Measurements from ENCODE around the gene LRRC34.

The LRRC34 gene

DNA sequence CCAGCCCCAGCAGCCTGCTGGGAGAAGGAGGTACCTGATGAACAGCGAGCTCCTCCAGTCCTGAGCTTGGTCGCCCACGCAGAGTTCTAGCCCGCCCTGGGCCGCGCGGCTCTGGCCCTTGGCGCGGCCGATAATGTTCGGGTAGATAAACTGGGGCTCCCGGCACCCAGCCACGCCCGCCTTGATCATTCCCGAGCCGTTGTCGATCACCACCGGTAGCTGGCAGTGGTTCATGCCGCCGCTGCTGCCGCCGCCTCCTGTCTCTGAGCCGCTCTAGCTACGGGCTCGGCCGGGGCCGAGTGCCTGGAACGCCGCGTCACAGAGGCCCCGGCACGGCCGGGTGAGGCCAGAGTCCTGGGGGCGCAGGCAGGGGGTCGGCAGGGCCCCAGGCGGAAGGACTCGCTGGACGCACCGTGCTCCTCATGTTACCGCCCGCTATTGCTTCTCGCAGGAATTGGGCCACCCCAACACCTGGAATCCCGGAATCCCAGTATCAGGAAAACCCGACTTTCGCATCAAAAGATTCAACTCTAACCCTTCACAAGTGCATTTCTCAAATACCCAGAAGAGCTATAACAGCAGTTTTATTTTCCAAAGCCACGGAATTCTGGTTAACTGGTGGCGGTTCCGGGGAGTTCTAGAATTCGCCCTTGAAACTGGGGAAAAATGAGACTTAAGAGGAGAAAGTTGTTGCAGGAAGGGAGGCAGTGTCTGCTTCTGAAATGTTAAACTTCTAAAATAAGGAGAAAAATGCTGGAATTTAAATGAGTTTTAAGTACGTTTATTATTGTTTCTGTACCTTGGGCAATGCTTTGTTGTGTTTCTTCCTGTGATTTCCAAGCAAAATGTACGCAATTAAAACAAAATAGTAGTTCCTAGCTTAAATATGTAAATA is 43.2 kb downstream of the LRRC34 start, which contains the start of gene ACTRT3:
ACTRT3 (minus strand) TSS at position 275 of the 895 bp plus-strand sequence; CDS start at position 234, 41 bp downstream.
- in situ Hi-C loops (cut with HindIII; ENCODE audit: low sequenced_read_pairs) = no loop called here

DNA sequence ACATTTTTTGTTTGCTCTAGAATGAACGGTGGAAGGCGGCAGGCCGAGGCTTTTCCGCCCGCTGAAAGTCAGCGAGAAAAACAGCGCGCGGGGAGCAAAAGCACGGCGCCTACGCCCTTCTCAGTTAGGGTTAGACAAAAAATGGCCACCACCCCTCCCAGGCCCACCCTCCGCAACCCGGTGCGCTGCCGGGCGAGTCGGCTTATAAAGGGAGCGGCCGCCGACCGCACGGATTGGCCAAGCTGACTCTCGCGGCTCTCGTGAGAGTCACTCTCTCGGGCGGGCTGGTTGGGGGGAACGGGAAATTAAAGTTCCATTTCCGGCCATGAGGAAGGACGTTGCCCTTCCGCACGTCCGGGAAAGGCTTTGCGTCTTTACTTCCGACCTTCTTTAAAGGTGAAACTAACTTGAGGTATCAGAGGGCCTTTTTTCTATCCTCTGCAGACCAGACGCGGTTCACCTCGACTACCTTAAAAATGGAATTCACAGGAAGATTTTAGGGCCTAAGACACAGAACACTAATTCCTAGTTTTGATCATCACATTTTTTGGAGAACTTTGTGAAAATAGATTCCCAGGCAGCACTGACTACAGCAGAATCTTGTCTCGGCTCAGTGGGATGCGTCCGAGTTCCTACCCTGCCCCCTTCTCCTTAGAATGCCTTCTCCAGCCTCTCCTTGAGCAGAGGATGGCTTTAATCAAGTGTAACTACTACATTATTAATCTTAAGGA is 47.7 kb downstream of the LRRC34 start, which contains the start of gene TERC:
TERC (minus strand) TSS at position 179 of the 731 bp plus-strand sequence.
- in situ Hi-C loops (cut with HindIII; ENCODE audit: low sequenced_read_pairs) = no loop called here

DNA sequence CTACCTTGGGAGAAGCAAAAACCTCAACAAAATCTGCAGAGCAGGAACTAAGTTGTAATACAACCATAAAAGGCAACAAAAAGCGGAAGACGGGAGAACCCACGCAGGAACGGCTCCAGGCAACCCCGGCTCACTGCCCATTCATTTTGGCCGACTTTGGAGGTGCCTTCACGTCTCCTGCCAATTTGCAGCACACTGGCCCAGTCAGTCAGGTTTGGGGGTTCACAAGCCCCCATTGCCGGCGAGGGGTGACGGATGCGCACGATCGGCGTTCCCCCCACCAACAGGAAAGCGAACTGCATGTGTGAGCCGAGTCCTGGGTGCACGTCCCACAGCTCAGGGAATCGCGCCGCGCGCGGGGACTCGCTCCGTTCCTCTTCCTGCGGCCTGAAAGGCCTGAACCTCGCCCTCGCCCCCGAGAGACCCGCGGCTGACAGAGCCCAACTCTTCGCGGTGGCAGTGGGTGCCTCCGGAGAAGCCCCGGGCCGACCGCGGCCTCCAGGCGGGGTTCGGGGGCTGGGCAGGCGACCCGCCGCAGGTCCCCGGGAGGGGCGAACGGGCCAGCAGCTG is 48.3 kb downstream of the LRRC34 start:
- in situ Hi-C loops (cut with HindIII; ENCODE audit: low sequenced_read_pairs) = no loop called here

DNA sequence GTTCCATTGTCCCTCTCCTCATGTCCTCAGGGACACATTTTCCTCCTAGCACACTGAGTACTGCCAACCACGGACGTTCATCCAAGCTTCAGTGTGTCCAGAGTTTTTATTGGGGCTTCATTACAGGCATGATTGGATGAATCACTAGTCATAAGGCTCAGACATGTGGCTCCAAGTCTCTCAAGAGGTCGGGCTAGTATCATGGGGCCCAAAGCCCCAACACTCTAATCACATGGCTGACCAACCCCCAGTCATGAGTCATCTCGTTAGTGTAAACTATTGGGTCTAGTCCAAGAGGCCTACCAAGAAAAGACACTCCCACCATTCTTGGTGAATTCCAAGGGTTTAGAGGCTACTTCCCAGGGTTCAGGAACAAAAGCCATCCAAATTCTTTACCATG is 52.2 kb downstream of the LRRC34 start:
- in situ Hi-C loops (cut with HindIII; ENCODE audit: low sequenced_read_pairs) = no loop called here

DNA sequence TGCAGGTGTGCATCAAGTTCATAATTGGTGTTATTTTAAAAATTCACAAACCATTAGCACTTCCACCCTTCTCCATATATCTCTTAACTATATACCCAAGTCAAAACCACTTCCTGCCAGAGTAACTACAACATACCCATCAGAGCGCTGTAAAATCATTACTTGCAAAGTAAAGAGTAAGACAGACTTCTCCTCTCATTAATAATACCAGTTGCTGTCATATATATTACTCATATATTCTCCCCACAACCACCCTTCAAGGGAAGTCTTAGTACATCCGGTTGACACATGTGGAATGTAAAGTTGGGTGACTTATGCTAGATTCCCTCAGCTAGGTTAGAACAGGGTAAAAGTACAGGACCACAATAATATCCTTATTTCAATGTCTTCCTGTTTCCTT is 53.4 kb downstream of the LRRC34 start:
- in situ Hi-C loops (cut with HindIII; ENCODE audit: low sequenced_read_pairs) = no loop called here

DNA sequence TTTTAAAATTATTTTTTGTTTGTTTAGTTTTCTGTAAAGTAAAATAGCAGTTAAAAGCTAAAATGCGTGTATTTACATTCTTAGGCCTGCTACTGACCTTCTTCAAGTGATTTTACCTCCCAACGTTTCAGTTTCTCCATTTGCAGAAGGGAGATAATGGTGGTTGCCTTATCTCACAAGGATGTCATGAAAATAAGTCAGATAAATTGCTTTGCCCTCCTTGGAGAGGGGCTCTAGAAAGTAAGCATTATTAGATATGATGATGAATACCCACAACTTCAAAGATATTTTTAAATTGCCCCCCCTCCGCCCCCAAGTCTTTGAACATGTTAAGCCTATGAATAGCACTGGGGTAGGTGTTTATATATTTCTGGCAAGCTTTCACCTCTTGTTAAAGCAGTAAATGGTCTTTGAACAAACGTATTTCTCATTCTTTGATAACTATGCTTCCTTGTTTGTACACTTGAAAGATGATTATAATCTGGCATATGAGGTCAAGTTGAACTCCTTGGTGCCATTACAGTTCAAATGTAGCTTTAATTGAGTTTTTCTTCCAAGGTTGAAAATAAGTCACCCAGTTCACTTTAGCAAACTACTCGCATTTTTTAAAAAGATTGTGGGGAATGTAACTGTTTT is 54.2 kb downstream of the LRRC34 start:
- in situ Hi-C loops (cut with HindIII; ENCODE audit: low sequenced_read_pairs) = no loop called here

DNA sequence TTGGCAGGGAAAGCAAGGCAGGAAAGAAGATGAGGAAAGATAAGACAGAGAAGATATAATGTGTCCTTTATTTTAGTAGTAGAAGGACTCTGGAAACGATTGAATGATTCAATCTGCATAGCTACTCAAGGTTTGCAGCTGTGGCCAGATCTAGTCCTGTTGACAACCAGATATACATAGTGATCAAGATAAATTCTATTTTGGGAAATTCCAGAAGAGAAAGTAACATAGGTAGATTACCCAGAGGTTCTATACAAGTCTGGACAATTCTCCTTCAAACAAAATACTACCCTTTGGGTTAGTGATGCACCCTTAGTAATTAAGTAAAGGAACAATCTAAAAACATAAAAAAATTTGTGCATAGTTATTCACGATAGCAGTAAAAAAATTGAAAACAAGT is 57.2 kb downstream of the LRRC34 start:
- in situ Hi-C loops (cut with HindIII; ENCODE audit: low sequenced_read_pairs) = no loop called here

DNA sequence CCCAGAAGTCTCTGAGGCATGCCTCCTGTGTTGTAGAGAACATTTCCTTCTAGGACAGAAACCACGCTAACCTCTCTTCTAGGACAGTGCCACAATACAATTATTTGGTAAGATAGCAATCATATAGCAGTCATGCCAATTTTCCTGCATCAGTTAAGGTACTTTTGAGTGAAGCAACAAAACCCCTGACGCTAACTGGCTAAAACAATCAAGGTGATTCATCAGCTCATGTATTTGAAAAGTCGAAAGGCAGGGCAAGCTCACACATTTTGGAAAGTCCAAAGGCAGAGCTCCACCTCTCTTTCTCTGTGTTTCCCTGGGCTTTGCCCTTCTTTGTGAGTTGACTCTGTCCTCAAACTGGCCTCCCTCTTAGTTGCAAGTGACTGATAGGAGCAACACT is 58.0 kb downstream of the LRRC34 start:
- in situ Hi-C loops (cut with HindIII; ENCODE audit: low sequenced_read_pairs) = no loop called here

DNA sequence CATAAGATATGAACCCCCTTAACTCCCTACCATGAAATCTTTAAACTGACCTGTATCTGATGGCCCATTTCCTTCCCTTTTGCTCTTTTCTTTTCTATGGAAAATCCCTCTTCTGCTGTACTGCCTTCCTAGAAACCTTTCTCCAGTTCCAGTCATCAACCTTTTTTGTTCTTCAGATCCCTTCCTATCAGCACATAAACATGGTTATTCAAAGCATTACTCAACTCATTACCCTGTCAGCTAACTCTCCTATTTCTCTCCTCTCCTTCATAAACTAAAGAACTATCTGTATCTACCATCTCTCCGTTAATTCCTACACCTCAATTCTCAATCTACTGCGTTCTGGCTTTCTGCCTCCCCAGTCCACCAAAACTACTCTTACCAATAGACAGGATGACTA is 60.8 kb downstream of the LRRC34 start:
- in situ Hi-C loops (cut with HindIII; ENCODE audit: low sequenced_read_pairs) = no loop called here

DNA sequence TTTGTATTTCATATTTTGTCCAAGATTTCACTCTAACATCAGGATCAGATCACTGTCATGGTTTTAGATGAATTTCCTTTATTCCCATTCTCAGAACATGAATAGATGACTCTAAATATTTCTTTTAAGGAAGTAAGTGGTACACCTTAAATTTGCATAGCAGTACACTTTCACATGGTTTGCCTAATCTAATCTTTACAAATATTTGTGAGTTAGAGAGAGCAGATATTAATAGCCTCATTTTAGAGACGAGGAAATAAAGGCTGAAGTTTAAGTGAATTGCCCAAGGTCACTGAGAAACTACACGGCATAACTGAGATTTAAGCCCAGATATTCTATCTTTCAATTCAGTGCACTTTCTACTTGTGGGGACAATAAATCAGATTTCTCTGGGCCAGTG is 62.0 kb downstream of the LRRC34 start:
- in situ Hi-C loops (cut with HindIII; ENCODE audit: low sequenced_read_pairs) = no loop called here

DNA sequence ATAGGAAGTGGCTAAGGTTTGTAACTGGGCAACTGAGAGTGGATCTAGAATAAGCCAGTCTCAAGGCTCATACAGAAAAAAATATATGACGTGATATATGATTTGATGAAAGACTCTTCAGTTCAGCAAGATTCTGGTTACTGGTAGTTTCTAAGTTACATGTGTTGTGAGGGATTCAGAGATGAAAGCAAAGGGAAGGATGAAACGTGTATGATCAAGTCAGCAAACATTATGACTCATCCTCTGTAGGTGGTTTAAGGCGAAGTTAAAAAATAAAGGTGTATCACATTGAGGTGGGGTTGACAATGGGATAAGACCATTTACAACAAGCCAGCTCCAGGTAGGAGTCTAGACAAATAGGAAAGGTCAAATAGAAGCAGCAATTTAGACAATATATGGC is 64.0 kb downstream of the LRRC34 start:
- in situ Hi-C loops (cut with HindIII; ENCODE audit: low sequenced_read_pairs) = no loop called here

DNA sequence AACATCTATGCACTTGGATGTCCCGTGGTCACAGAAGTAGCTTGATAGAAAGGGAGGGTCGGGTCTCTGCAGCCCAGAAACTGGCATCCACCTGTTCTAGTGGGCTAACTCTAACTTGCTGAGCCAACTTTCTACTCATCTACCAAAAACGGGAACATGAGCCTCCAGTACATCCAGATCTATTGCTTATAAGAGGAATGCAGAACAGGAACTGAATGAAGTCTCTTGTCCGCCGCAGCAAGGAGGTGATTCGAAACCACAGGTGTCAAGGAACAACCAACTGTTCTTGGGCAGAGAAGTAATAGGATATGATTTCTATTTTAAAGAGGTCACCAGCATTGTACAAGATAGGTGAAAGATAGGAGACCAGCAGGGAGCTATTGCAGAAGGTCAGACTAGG is 65.8 kb downstream of the LRRC34 start:
- in situ Hi-C loops (cut with HindIII; ENCODE audit: low sequenced_read_pairs) = no loop called here

DNA sequence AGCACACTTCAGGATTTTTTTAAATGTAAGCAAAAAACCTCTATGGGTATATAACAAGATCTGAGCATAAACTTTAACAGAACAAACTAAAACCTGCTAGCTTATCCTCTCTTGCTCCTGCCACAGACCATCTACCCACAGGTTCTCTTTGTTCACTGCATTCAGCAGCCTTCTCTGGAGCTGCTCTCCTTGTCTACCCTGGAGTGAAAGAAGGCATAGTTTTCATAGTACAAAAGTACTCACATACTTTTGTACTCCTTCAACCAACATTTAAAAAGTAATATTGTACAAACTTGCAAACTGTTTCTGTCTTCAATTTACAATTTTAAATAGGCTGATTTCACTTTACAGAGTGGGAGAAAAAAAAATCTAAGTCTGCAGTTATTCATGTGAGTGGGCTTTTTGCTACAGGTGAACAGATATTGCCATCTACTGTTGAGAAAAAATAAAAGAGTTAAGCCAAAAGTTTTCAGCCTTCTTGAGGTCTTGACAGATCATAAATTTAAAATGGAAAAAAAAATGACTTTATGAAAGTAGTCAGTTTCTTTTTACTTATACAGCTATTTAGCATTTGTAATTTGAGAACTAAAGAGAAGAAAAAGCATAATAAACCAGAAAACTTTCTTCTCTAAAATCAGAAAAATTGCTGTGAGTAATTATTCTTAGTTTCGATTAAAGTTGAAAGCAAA is 68.2 kb downstream of the LRRC34 start:
- in situ Hi-C loops (cut with HindIII; ENCODE audit: low sequenced_read_pairs) = no loop called here

Measured in DLD1 (cell line).